Coronary artery (tissue), 2 donors: ENCODE data around the gene HDGFL3.

Experiments
- DNase-seq: peaks from one replicate; pipeline ENCODE4 v3.0.0-alpha.2; 2017; ENCODE audit warnings: low spot score
- H3K27ac ChIP-seq, 2 donors: fragments of 200-600 bp; sonication (generic); one replicate each; pipeline ENCODE4 v1.5.1; 2016 to 2019
- H3K4me3 ChIP-seq: fragments of 200-600 bp; sonication (generic); 2 replicates; pipeline ENCODE4 v1.5.1; 2016; ENCODE audit warnings: mild to moderate bottlenecking, moderate library complexity
- CTCF ChIP-seq: fragments of 200-600 bp; sonication (generic); IDR thresholded peaks from one replicate; pipeline ENCODE4 v1.5.1; 2019; ENCODE audit warnings: antibody characterized with exemption

HDGFL3 gene

GRCh38 chr15:83106994-83107840 lies 100.4 kb downstream of the HDGFL3 start, which contains the start of gene TM6SF1:
TM6SF1 (plus strand) TSS chr15:83107645; CDS start chr15:83107681, 36 bp downstream.
- H3K27ac ChIP-seq: peak within 1 kb of the TSS in 1 of 2 donors; percentile 60

GRCh38 chr15:83105440-83105839 lies 102.2 kb downstream of the HDGFL3 start:
- TF ChIP-seq CTCF: no peak
- Histone ChIP-seq H3K4me3 (no peak overlapping the region), H3K27ac (no peak overlapping the region)
- DNase-seq: no peak

More at GRCh38 chr15:83106994-83107840, 100.4 kb downstream of the HDGFL3 start, which contains the start of gene TM6SF1:
- H3K4me3 ChIP-seq: peak within 1 kb of the TSS; percentile 73
- TF ChIP-seq CTCF: no peak
- no peak for DNase-seq

- Histone ChIP-seq H3K4me3 (no peak overlapping the region), H3K27ac (no peak overlapping the region)
- no peak for DNase-seq
- TF ChIP-seq CTCF: no peak
These were observed 103.5 kb downstream of the HDGFL3 start for GRCh38 chr15:83104141-83104540.

GRCh38 chr15:83102346-83102745 lies 105.3 kb downstream of the HDGFL3 start:
- no peak for TF ChIP-seq CTCF
- Histone ChIP-seq H3K27ac (no peak overlapping the region), H3K4me3 (no peak overlapping the region)
- no peak for DNase-seq

- no peak for TF ChIP-seq CTCF
- DNase-seq: no peak
- H3K27ac ChIP-seq: no peak overlapping the region
- no peak overlapping the region for H3K4me3 ChIP-seq
These were observed 107.5 kb downstream of the HDGFL3 start for GRCh38 chr15:83100097-83100646.

GRCh38 chr15:83099290-83099689 lies 108.3 kb downstream of the HDGFL3 start:
- no peak for TF ChIP-seq CTCF
- Histone ChIP-seq H3K27ac (no peak overlapping the region), H3K4me3 (no peak overlapping the region)
- no peak for DNase-seq

- no peak overlapping the region for H3K27ac ChIP-seq
- no peak overlapping the region for H3K4me3 ChIP-seq
- DNase-seq: no peak
- no peak for TF ChIP-seq CTCF
These were observed 109.5 kb downstream of the HDGFL3 start for GRCh38 chr15:83098079-83098478.
